ENCODE data around the gene TMC2.
A peak's percentile ranks its signal among the peaks of the same experiment; 100 is the strongest.

TMC2 gene

DNA sequence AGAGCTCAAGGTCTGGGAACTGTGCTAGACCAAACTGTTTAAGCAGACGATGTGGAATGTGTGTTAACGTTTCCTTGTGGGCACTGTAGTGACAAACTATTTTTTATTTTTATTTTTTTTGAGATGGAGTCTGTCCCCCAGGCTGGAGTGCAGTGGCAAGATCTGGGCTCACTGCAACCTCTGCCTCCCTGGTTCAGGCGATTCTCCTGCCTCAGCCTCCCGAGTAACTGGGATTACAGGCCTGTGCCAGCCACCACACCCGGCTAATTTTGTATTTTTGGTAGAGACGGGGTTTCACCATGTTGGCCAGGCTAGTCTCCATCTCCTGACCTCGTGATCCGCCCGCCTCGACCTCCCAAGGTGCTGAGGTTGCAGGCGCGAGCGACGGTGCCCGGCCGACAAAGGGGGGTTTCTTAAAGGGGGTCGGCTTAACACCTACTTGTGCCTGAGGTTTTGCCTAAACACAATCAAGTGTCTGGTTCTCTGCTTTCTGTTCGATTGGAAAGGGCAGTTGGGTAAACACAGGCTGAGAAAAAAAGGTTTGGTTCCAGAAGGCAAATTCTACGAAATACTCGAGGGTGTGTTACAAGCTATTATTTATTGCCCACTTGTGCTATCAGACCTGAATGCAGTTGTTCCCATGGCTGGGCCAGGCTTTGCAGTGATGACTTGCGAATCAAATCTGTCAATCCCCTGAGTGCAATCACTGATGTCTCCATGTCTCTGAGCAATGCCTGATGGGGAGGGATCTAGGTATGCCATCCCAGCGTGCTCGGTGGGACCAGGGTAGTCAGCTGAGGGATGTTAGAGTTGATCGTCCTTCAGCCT is 117.4 kb downstream of the TMC2 start:
- H3K27ac ChIP-seq (ENCODE audit: low read length), result no peak overlapping the region

DNA sequence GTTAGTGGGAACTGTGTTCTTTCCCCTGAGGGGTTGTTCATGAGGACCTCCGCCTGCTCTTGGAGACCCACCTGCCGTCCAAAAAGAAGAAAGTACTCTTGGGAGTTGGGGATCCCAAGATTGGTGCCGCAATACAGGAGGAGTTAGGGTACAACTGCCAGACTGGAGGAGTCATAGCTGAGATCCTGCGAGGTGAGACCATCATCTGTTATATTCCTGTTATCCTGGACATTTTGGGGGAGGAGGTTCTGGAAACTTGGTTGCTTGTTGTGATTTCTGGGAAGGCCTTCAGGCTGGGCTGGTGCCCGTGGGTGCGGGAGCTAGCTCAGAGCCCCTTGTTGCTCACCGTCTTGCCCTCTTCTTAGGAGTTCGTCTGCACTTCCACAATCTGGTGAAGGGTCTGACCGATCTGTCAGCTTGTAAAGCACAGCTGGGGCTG is 118.0 kb downstream of the TMC2 start:
- Histone ChIP-seq H3K4me3 (ENCODE audit: low read length in 2 of 2) (peak overlapping the region; percentile 29 to 95), H3K9ac (ENCODE audit: low read length in 2 of 2) (peak overlapping the region; percentile 42 to 95), H3K9me3 (ENCODE audit: control insufficient read depth in 2 of 2, low read length in 2 of 2) (no peaks in the 10 kb centered on the region), H3K27me3 (ENCODE audit: control insufficient read depth in 1 of 2, insufficient read depth in 2 of 2, low read length in 2 of 2) (no peaks in the 10 kb centered on the region), H3K36me3 (ENCODE audit: control insufficient read depth in 2 of 2, insufficient read depth in 2 of 2, low read length in 2 of 2) (peaks cover 52 to 55% of the 10 kb centered on the region in 2 donors), H3K4me1 (ENCODE audit: control insufficient read depth, insufficient read depth, low read length) (peaks cover 17% of the 10 kb centered on the region), H3K27ac (ENCODE audit: low read length) (no peak overlapping the region)

More for the DNA sequence above, 117.4 kb downstream of the TMC2 start:
- Histone ChIP-seq H3K9me3 (ENCODE audit: control insufficient read depth in 2 of 2, low read length in 2 of 2) (no peaks in the 10 kb centered on the region), H3K4me3 (ENCODE audit: low read length in 2 of 2) (peak overlapping the region; percentile 95 to 99), H3K4me1 (ENCODE audit: control insufficient read depth, insufficient read depth, low read length) (peaks cover 17% of the 10 kb centered on the region), H3K9ac (ENCODE audit: low read length in 2 of 2) (peak overlapping the region; percentile 90 to 95), H3K36me3 (ENCODE audit: control insufficient read depth in 2 of 2, insufficient read depth in 2 of 2, low read length in 2 of 2) (peaks cover 46 to 49% of the 10 kb centered on the region in 2 donors), H3K27me3 (ENCODE audit: control insufficient read depth in 1 of 2, insufficient read depth in 2 of 2, low read length in 2 of 2) (no peaks in the 10 kb centered on the region)

DNA sequence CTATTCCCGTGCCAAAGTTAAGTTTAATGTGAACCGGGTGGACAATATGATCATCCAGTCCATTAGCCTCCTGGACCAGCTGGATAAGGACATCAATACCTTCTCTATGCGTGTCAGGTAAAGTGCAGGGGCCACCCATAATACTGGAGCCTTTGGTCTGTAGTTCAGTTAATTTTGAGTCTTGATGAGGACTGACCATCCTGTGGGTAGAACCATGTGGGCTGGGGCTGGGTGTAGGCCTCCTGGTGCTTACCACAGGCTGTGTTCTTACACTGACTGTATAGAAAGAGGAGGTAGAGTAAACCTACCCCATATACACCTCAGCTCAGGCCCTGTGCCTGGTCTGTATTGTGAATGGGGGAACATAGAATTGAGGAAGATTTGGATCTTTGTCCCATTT is 118.5 kb downstream of the TMC2 start:
- peaks cover 57 to 59% of the 10 kb centered on the region in 2 donors for H3K36me3 ChIP-seq (ENCODE audit: control insufficient read depth in 2 of 2, insufficient read depth in 2 of 2, low read length in 2 of 2)
- no peak overlapping the region for H3K27ac ChIP-seq (ENCODE audit: low read length)
- H3K4me1 ChIP-seq (ENCODE audit: control insufficient read depth, insufficient read depth, low read length), result peaks cover 17% of the 10 kb centered on the region
- H3K4me3 ChIP-seq (ENCODE audit: low read length in 2 of 2), result no peak overlapping the region
- H3K9me3 ChIP-seq (ENCODE audit: control insufficient read depth in 2 of 2, low read length in 2 of 2), result no peaks in the 10 kb centered on the region
- H3K9ac ChIP-seq (ENCODE audit: low read length in 2 of 2), result no peak overlapping the region
- no peaks in the 10 kb centered on the region for H3K27me3 ChIP-seq (ENCODE audit: control insufficient read depth in 1 of 2, insufficient read depth in 2 of 2, low read length in 2 of 2)

DNA sequence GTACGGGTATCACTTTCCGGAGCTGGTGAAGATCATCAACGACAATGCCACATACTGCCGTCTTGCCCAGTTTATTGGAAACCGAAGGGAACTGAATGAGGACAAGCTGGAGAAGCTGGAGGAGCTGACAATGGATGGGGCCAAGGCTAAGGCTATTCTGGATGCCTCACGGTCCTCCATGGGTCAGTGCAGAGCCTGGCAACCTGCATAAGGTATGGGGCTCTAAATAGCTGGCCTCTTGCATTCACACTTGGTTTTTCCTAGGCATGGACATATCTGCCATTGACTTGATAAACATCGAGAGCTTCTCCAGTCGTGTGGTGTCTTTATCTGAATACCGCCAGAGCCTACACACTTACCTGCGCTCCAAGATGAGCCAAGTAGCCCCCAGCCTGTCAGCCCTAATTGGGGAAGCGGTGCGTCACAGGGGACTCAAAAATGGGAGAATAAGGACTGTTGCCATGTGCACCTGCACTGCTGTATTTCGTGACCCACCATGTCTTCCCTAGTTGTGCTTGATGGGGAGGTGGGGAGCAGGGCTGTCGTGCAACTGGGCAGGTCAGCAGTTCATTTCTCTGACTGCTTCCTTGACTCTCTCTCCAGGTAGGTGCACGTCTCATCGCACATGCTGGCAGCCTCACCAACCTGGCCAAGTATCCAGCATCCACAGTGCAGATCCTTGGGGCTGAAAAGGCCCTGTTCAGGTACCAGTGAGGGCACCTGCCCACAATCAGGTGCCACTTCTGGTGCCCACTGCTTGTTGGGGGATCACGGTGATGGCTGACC is 119.2 kb downstream of the TMC2 start:
- Histone ChIP-seq H3K9ac (ENCODE audit: low read length in 2 of 2) (no peak overlapping the region), H3K27ac (ENCODE audit: low read length) (no peak overlapping the region), H3K36me3 (ENCODE audit: control insufficient read depth in 2 of 2, insufficient read depth in 2 of 2, low read length in 2 of 2) (peaks cover 63 to 66% of the 10 kb centered on the region in 2 donors), H3K9me3 (ENCODE audit: control insufficient read depth in 2 of 2, low read length in 2 of 2) (no peaks in the 10 kb centered on the region), H3K4me3 (ENCODE audit: low read length in 2 of 2) (no peak overlapping the region), H3K4me1 (ENCODE audit: control insufficient read depth, insufficient read depth, low read length) (peaks cover 17% of the 10 kb centered on the region), H3K27me3 (ENCODE audit: control insufficient read depth in 1 of 2, insufficient read depth in 2 of 2, low read length in 2 of 2) (no peaks in the 10 kb centered on the region)

DNA sequence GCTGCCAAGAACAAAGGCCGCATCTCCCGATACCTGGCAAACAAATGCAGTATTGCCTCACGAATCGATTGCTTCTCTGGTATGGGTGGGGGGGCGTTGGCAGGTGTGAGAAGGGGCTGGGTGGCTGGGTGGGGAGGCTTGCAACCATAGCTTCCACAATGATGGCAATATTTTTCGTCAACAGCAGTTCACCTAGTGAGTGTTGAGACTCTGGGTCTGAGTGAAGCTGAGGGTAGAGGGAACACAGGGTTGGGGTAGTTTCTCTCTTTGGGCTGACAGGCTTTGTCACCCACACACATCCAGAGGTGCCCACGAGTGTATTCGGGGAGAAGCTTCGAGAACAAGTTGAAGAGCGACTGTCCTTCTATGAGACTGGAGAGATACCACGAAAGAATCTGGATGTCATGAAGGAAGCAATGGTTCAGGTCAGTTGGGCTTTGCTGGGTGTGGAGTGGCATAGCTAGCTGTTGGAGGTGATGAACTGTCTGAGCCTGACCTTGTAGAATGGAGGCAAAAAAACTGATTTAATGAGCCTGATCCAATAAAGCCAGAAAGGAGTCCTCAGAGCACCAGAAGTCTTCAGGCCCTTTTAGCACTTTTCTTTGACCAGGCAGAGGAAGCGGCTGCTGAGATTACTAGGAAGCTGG is 120.2 kb downstream of the TMC2 start:
- H3K4me1 ChIP-seq (ENCODE audit: control insufficient read depth, insufficient read depth, low read length), result peaks cover 17% of the 10 kb centered on the region
- H3K27ac ChIP-seq (ENCODE audit: low read length), result no peak overlapping the region
- no peak overlapping the region for H3K4me3 ChIP-seq (ENCODE audit: low read length in 2 of 2)
- no peaks in the 10 kb centered on the region for H3K9me3 ChIP-seq (ENCODE audit: control insufficient read depth in 2 of 2, low read length in 2 of 2)
- no peak overlapping the region for H3K9ac ChIP-seq (ENCODE audit: low read length in 2 of 2)
- H3K27me3 ChIP-seq (ENCODE audit: control insufficient read depth in 1 of 2, insufficient read depth in 2 of 2, low read length in 2 of 2), result no peaks in the 10 kb centered on the region
- H3K36me3 ChIP-seq (ENCODE audit: control insufficient read depth in 2 of 2, insufficient read depth in 2 of 2, low read length in 2 of 2), result peaks cover 67 to 74% of the 10 kb centered on the region in 2 donors

DNA sequence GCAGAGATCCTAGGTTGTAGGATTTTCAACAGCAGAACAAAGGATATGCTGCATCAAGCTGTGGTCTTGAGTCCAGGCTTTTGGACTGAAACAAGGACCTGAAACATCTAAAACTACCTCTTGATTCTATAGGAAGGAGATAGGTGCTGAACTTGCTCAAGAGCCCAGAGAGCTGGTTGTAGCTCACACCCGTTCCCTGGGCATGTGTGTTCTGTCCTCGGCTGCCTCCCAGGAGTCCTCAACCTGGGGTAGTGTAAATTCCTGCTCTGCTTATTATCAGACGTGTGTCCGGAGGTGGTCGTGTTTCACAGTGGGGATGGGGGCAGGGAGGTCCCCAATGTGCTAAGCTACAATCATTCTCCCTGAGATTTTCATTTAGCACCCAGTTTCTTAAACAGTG is 120.9 kb downstream of the TMC2 start:
- H3K4me3 ChIP-seq (ENCODE audit: low read length in 2 of 2), result no peak overlapping the region
- no peaks in the 10 kb centered on the region for H3K9me3 ChIP-seq (ENCODE audit: control insufficient read depth in 2 of 2, low read length in 2 of 2)
- H3K4me1 ChIP-seq (ENCODE audit: control insufficient read depth, insufficient read depth, low read length), result peaks cover 13% of the 10 kb centered on the region
- H3K27ac ChIP-seq (ENCODE audit: low read length), result no peak overlapping the region
- no peaks in the 10 kb centered on the region for H3K27me3 ChIP-seq (ENCODE audit: control insufficient read depth in 1 of 2, insufficient read depth in 2 of 2, low read length in 2 of 2)
- no peak overlapping the region for H3K9ac ChIP-seq (ENCODE audit: low read length in 2 of 2)
- peaks cover 72 to 80% of the 10 kb centered on the region in 2 donors for H3K36me3 ChIP-seq (ENCODE audit: control insufficient read depth in 2 of 2, insufficient read depth in 2 of 2, low read length in 2 of 2)

DNA sequence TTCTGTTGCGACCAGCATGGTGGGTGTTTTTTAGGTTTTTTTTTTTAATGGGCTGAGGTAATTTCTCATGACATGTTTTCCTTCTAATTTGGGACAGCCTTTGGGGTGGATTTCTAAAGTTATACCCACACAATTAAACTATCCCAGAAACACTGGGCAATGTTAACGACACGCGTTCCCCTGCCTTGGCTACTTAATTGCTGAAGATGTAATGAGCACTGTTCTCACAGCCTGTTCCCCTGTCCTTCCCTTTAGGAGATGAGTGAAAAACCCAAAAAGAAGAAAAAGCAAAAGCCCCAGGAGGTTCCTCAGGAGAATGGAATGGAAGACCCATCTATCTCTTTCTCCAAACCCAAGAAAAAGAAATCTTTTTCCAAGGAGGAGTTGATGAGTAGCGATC is 121.3 kb downstream of the TMC2 start:
- Histone ChIP-seq H3K9ac (ENCODE audit: low read length in 2 of 2) (no peak overlapping the region), H3K27ac (ENCODE audit: low read length) (no peak overlapping the region), H3K4me3 (ENCODE audit: low read length in 2 of 2) (no peak overlapping the region), H3K4me1 (ENCODE audit: control insufficient read depth, insufficient read depth, low read length) (peaks cover 13% of the 10 kb centered on the region), H3K9me3 (ENCODE audit: control insufficient read depth in 2 of 2, low read length in 2 of 2) (no peaks in the 10 kb centered on the region), H3K27me3 (ENCODE audit: control insufficient read depth in 1 of 2, insufficient read depth in 2 of 2, low read length in 2 of 2) (no peaks in the 10 kb centered on the region), H3K36me3 (ENCODE audit: control insufficient read depth in 2 of 2, insufficient read depth in 2 of 2, low read length in 2 of 2) (peaks cover 74 to 82% of the 10 kb centered on the region in 2 donors)

DNA sequence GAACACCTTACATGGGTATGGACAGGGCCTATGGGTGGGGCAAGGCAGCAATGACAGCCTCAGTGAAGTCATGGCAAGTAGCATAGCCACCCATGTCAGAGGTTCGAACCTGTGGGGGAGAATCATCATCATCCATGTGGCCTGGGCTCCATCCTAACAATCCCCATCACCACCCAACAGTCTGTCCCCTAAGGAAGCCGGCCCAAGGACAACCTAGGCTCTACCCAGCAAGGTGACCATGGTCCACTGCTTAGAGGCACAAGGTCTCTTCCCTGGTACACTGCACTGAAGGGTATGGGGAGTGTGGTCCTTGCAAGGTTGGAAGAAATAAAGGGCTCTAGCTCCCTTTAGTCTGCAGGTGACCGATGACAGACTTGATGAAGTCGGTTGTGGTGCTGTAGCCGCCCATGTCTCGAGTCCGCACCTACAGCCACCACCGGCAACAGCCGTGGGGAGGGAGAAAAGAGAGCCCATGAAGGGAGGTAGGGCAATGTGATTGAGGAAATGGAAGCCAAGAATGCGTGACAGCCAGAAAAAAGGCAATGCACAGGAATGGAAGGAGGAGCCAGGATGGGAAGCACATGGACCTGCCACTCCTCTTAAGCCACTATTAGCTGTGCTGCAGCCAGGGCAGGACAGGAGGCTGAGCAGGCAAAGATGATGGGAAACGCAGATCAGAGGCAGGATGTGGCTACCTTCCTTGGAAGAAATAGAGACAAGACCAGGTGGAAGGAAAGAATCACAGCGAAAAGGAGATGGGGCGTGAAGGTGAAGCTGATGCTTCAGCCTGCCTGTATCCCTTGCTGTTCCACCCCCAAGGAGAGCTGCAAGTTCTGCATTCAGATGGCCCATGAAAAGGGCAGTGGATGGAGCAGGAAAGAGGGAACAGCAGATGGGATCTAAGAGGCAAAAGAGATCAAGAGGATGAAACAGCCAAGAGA is 122.3 kb downstream of the TMC2 start:
- no peak overlapping the region for H3K9ac ChIP-seq (ENCODE audit: low read length in 2 of 2)
- no peaks in the 10 kb centered on the region for H3K27me3 ChIP-seq (ENCODE audit: control insufficient read depth in 1 of 2, insufficient read depth in 2 of 2, low read length in 2 of 2)
- no peaks in the 10 kb centered on the region for H3K9me3 ChIP-seq (ENCODE audit: control insufficient read depth in 2 of 2, low read length in 2 of 2)
- no peak overlapping the region for H3K27ac ChIP-seq (ENCODE audit: low read length)
- H3K4me3 ChIP-seq (ENCODE audit: low read length in 2 of 2), result no peak overlapping the region
- H3K4me1 ChIP-seq (ENCODE audit: control insufficient read depth, insufficient read depth, low read length), result peaks cover 16% of the 10 kb centered on the region
- peaks cover 74 to 82% of the 10 kb centered on the region in 2 donors for H3K36me3 ChIP-seq (ENCODE audit: control insufficient read depth in 2 of 2, insufficient read depth in 2 of 2, low read length in 2 of 2)

DNA sequence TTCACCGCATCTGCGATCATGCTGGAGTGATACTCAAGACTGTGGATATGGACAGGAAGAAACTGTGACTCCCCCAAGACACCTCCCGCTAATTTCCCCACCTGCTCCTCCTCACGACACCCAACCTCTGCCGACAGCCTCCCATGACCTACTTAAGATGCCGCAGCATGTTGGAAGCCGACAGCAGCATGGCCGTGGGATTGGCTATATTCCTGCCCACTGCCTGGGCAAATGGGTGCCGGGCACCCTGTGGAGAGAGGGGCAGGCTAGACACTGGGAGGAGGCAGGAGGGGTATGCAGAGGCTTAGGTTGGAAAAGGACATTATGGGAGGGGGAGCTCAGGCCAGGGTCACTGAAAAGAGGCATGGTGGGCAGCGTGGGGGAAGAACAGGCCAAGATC is 123.2 kb downstream of the TMC2 start:
- H3K9ac ChIP-seq (ENCODE audit: low read length in 2 of 2), result no peak overlapping the region
- no peaks in the 10 kb centered on the region for H3K9me3 ChIP-seq (ENCODE audit: control insufficient read depth in 2 of 2, low read length in 2 of 2)
- no peak overlapping the region for H3K27ac ChIP-seq (ENCODE audit: low read length)
- peaks cover 12% of the 10 kb centered on the region for H3K4me1 ChIP-seq (ENCODE audit: control insufficient read depth, insufficient read depth, low read length)
- peaks cover 67 to 74% of the 10 kb centered on the region in 2 donors for H3K36me3 ChIP-seq (ENCODE audit: control insufficient read depth in 2 of 2, insufficient read depth in 2 of 2, low read length in 2 of 2)
- no peak overlapping the region for H3K4me3 ChIP-seq (ENCODE audit: low read length in 2 of 2)
- no peaks in the 10 kb centered on the region for H3K27me3 ChIP-seq (ENCODE audit: control insufficient read depth in 1 of 2, insufficient read depth in 2 of 2, low read length in 2 of 2)

Data from stomach smooth muscle (tissue), 2 donors.